Progenitor cell of endocrine pancreas (in vitro differentiated cells): ENCODE data around the gene GFOD2. TPM values are rescaled to one million over a fixed set of nuclear protein-coding genes. Genes with fewer than 3 reads are reported as not detected.
A peak's percentile ranks its signal among the peaks of the same experiment; 100 is the strongest.

ENCODE experiments used
- DNase-seq: peaks from one replicate; pipeline ENCODE4 v3.0.0; 2021; ENCODE audit warnings: low spot score; ENCODE audit not compliant: unreplicated experiment
- H3K27ac Mint-ChIP-seq: 2 replicates; pipeline ENCODE4 v1.8.0; 2021; ENCODE audit warnings: mild to moderate bottlenecking, moderate library complexity, mixed read lengths
- H3K27me3 Mint-ChIP-seq: 2 replicates; pipeline ENCODE4 v1.8.0; 2021; ENCODE audit warnings: mixed read lengths
- H3K36me3 Mint-ChIP-seq: 2 replicates; pipeline ENCODE4 v1.8.0; 2022; ENCODE audit warnings: mixed read lengths; ENCODE audit not compliant: insufficient read depth
- H3K4me1 Mint-ChIP-seq: 2 replicates; pipeline ENCODE4 v1.8.0; 2021; ENCODE audit warnings: low read depth, mixed read lengths
- H3K4me3 Mint-ChIP-seq: 2 replicates; pipeline ENCODE4 v1.8.0; 2021; ENCODE audit warnings: low read depth, mild to moderate bottlenecking, moderate library complexity, mixed read lengths
- H3K9me3 Mint-ChIP-seq: 2 replicates; pipeline ENCODE4 v1.8.0; 2021; ENCODE audit warnings: low read depth, mixed read lengths
- CTCF ChIP-seq: fragments of 200-600 bp; sonication (generic); IDR thresholded peaks from one replicate; pipeline ENCODE4 v1.5.0; 2021; ENCODE audit warnings: antibody characterized with exemption, mild to moderate bottlenecking; ENCODE audit not compliant: unreplicated experiment
- total RNA-seq: library from RNA; stranded (reverse); gene quantifications from 2 replicates; pipeline ENCODE4 v1.2.1, GENCODE V29; 2021

Gene GFOD2
- total RNA-seq, 1 donor from 2014 or later = 38.8 TPM

- no peak for DNase-seq
- Mint-ChIP-seq H3K36me3 (peaks cover 11% of the 10 kb centered on the region), H3K9me3 (no peaks in the 10 kb centered on the region), H3K27me3 (no peaks in the 10 kb centered on the region), H3K4me1 (no peaks in the 10 kb centered on the region), H3K27ac (no peak overlapping the region), H3K4me3 (no peak overlapping the region)
- TF ChIP-seq CTCF = no peak
Observed at GRCh38 chr16:67727521-67728485, 8.7 kb upstream of the GFOD2 start.

- Mint-ChIP-seq H3K27ac (no peak overlapping the region), H3K36me3 (peaks cover 11% of the 10 kb centered on the region), H3K4me1 (no peaks in the 10 kb centered on the region), H3K27me3 (no peaks in the 10 kb centered on the region), H3K9me3 (no peaks in the 10 kb centered on the region), H3K4me3 (no peak overlapping the region)
- DNase-seq = no peak
- no peak for TF ChIP-seq CTCF
Observed at GRCh38 chr16:67726106-67727034, 7.3 kb upstream of the GFOD2 start.

- no peak for TF ChIP-seq CTCF
- H3K27ac Mint-ChIP-seq = no peak overlapping the region
- no peak for DNase-seq
- peaks cover 6% of the 10 kb centered on the region for H3K4me1 Mint-ChIP-seq
- H3K9me3 Mint-ChIP-seq = no peaks in the 10 kb centered on the region
- H3K36me3 Mint-ChIP-seq = peaks cover 5% of the 10 kb centered on the region
- no peak overlapping the region for H3K4me3 Mint-ChIP-seq
- no peaks in the 10 kb centered on the region for H3K27me3 Mint-ChIP-seq
Observed at GRCh38 chr16:67723911-67724305, 4.8 kb upstream of the GFOD2 start.

GRCh38 chr16:67723151-67723910 lies 4.2 kb upstream of the GFOD2 start:
- no peak for DNase-seq
- H3K36me3 Mint-ChIP-seq = peaks cover 5% of the 10 kb centered on the region
- H3K27ac Mint-ChIP-seq = peak overlapping the region; percentile 37
- no peak for TF ChIP-seq CTCF
- peaks cover 10% of the 10 kb centered on the region for H3K4me1 Mint-ChIP-seq
- no peak overlapping the region for H3K4me3 Mint-ChIP-seq
- H3K9me3 Mint-ChIP-seq = no peaks in the 10 kb centered on the region
- H3K27me3 Mint-ChIP-seq = no peaks in the 10 kb centered on the region
